ENCODE results near the gene TTYH2. TPM values are rescaled to one million over a fixed set of nuclear protein-coding genes. Genes with fewer than 3 reads are reported as not detected.
A peak's percentile ranks its signal among the peaks of the same experiment; 100 is the strongest.

TTYH2 gene
- total RNA-seq, 2 experiments from 2014 or later: 10.9 to 11.2 TPM

DNA sequence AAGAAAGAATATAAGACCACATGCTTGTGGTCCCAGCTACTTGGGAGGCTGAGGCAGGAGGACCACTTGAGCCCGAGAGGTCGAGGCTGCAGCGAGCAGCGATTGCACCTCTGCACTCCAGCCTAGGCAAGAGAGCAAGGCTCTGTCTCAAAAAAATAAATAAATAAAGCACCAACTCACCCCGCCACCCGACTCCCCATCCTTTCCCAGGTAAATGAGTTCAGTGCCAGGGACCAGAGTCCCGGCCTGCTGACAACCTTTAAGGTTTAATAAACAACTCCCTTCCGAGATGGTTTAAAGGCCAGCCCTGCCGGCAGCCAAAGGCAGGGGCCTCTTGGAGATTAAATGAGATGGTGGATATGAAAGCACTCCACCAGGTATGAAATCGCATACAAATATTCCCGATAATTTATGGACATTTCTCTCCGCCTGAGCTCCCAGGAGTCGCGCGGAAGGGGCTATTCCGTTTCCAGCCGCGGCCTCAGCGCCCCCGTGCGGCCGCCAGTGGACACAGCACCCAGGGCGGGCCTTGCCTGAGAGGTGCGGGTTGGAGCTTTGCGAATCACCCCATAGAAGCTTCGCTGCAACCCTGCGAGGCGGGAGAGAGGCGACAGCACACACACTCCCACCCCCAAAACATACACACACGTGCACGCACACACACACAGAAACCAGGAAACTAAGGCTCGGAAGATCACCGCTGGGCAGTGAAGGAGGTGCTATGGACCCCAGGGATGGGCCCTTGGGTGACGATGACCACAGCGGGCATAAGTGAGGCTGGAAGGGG lies 13.9 kb upstream of the TTYH2 start:
- peak overlapping the region; percentile 24 for H3K4me3 Mint-ChIP-seq
- POLR2A ChIA-PET: interaction anchor here (1.9 kb wide), 1 partner anchor 14 kb away, joined by 7 read pairs; the partner anchor contains the start of gene TTYH2
- peaks cover 30% of the 10 kb centered on the region for H3K27me3 Mint-ChIP-seq
- H3K9me3 Mint-ChIP-seq: no peaks in the 10 kb centered on the region
- DNase-seq (peak; percentile 79), ATAC-seq (ENCODE audit: low read depth) (peak; percentile 32)
- peaks cover 2% of the 10 kb centered on the region for H3K36me3 Mint-ChIP-seq
- peaks cover 12% of the 10 kb centered on the region for H3K4me1 Mint-ChIP-seq
- no peak overlapping the region for H3K27ac Mint-ChIP-seq

DNA sequence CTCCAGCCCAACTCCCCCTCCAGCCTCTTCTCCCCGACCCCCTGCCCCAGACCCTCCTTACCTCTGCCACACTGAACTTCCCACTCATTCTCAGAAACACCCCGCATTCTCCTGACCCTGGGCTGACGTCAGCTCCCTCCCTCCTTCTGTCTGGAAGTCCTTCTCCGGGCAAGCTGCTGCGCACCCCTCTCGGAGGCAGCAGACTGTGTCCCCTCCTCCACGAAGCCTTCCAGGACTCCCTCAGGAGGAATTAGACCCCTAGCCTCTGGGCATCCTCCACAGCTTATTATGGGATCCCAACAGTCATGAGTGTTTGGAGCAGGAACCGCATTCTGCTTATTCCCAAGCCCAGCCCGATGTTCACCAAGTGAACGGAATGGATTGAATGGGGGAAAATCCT lies 13.3 kb upstream of the TTYH2 start:
- POLR2A ChIA-PET: interaction anchor here (1.9 kb wide), 1 partner anchor 14 kb away, joined by 7 read pairs; the partner anchor contains the start of gene TTYH2
- Mint-ChIP-seq H3K27me3 (peaks cover 30% of the 10 kb centered on the region), H3K9me3 (no peaks in the 10 kb centered on the region), H3K27ac (no peak overlapping the region), H3K36me3 (peaks cover 5% of the 10 kb centered on the region), H3K4me1 (peaks cover 13% of the 10 kb centered on the region), H3K4me3 (no peak overlapping the region)
- DNase-seq (no peak), ATAC-seq (ENCODE audit: low read depth) (no peak)

DNA sequence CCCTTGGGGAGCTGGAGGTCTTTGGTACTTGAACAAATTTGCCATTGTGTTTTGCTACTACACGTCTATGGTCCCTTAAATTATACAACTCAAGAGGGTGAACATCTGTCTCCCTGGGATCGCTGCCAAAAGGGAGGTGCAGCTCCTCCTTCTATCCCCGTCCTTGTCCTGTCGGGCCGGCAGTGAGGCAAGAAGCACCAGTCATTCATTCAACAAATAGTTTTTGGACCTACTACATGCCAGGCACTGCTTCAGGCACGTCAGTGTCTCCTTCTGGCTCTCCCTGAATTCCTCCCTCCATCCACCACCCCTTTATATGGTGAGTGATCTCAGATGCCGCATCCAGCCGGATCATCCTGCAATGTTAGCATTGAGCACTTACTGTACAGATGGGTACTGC lies 12.1 kb upstream of the TTYH2 start:
- Mint-ChIP-seq H3K9me3 (no peaks in the 10 kb centered on the region), H3K4me1 (peaks cover 20% of the 10 kb centered on the region), H3K4me3 (no peak overlapping the region), H3K27me3 (peaks cover 29% of the 10 kb centered on the region), H3K36me3 (peaks cover 9% of the 10 kb centered on the region), H3K27ac (no peak overlapping the region)
- no peak for DNase-seq
- no peak for ATAC-seq (ENCODE audit: low read depth)
- POLR2A ChIA-PET: interaction anchor here (1.9 kb wide), 1 partner anchor 12 kb away, joined by 7 read pairs; the partner anchor contains the start of gene TTYH2

DNA sequence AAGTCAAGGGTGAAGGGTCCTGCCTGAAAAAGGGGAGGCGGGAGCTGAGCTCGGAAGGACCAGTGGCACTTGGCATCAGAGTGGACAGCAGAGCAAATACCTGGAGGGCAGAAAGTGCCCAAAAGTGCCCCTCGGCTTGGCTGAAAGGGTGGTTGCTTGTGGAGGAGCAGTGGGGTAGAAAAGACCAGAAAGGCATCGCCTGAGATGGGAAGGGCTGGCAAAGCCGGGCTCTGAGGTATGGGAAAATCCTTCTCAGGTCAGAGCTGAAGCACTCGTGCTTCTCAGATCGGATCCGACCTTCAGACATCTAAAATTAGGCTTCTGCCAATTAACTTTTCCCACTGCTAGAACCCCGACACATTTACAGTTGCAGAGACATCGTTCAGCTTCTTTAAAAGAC lies 11.4 kb upstream of the TTYH2 start:
- ATAC-seq (ENCODE audit: low read depth) (no peak), DNase-seq (no peak)
- Mint-ChIP-seq H3K9me3 (no peaks in the 10 kb centered on the region), H3K4me1 (peaks cover 24% of the 10 kb centered on the region), H3K4me3 (no peak overlapping the region), H3K36me3 (peaks cover 12% of the 10 kb centered on the region), H3K27ac (no peak overlapping the region), H3K27me3 (peaks cover 28% of the 10 kb centered on the region)
- POLR2A ChIA-PET: no interaction called here

DNA sequence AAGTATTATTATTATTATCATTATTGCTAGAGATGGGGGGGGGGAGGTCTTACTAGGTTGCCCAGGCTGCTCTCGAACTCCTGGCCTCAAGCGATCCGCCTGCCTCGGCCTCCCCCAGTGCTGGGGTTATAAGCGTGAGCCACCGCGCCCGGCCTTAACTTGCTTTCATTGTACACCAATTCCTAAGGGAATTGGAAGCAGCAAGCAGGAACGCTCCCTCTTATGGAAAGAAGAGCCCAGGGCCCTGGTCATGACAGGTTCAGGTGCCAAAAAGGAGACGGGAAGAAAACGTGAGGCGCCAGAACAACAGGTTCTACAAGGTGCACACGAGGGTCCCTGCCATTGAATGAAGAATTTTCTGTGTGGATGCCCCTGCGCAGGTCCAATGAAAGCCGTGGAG lies 10.4 kb upstream of the TTYH2 start:
- H3K27me3 Mint-ChIP-seq: peaks cover 25% of the 10 kb centered on the region
- DNase-seq (no peak), ATAC-seq (ENCODE audit: low read depth) (no peak)
- no peak overlapping the region for H3K27ac Mint-ChIP-seq
- H3K9me3 Mint-ChIP-seq: no peaks in the 10 kb centered on the region
- H3K4me3 Mint-ChIP-seq: peak overlapping the region; percentile 97
- H3K36me3 Mint-ChIP-seq: peaks cover 12% of the 10 kb centered on the region
- POLR2A ChIA-PET: interaction anchor here (0.5 to 2.7 kb wide), 4 partner anchors 8 to 191 kb away, joined by 3 to 11 read pairs (median 3); partner anchors contain the start of gene TTYH2
- H3K4me1 Mint-ChIP-seq: peaks cover 29% of the 10 kb centered on the region

DNA sequence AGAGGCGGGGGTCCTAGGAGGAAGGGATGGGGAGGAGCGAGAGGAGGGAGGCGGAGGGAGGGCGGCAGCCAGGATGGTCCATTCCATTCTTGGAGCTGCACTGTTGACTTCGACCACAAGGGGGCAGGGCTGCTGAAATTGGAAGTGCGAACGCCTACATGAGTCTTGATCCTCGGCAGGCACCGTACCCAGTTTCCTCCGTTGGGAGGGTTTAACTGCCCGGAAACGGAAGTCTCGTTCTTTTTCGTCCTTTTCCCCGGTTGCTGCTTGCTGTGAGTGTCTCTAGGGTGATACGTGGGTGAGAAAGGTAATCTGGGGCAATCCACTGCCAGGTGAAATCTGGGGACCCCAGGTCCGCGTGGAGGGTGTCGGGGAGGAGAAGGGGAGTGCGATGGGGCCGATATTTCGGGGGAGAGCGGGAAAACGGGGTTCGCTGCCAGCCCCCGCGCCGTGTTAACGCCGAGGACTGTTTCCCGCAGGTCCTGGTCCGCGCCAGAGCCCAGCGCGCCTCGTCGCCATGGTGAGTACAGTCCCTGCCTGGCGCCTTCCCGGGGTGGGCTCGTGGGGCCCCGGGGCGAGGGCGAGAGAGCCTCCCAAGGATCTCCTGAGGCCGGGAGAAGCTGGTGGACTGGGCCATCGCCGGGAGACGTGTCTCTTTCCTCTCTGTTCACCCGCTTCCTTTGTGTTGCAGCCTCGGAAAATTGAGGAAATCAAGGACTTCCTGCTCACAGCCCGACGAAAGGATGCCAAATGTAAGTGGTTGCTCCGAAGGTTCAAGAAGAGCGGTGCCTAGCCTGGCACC lies 9.7 kb upstream of the TTYH2 start, which contains the start of gene RPL38:
Gene RPL38 (plus strand): TSS at position 240 of the 802 bp plus-strand sequence. CDS start 278 bp downstream, at position 518.
- Mint-ChIP-seq H3K36me3 (peaks cover 12% of the 10 kb centered on the region), H3K4me3 (peak within 1 kb of the TSS; percentile 97), H3K9me3 (no peaks in the 10 kb centered on the region), H3K4me1 (peaks cover 32% of the 10 kb centered on the region), H3K27ac (peak within 1 kb of the TSS; percentile 94), H3K27me3 (peaks cover 23% of the 10 kb centered on the region)
- ATAC-seq (ENCODE audit: low read depth) (peak; percentile 87), DNase-seq (peak; percentile 92)
- POLR2A ChIA-PET: interaction anchor here (0.5 to 2.7 kb wide), 4 partner anchors 8 to 192 kb away, joined by 3 to 11 read pairs (median 3); partner anchors contain the start of gene TTYH2

DNA sequence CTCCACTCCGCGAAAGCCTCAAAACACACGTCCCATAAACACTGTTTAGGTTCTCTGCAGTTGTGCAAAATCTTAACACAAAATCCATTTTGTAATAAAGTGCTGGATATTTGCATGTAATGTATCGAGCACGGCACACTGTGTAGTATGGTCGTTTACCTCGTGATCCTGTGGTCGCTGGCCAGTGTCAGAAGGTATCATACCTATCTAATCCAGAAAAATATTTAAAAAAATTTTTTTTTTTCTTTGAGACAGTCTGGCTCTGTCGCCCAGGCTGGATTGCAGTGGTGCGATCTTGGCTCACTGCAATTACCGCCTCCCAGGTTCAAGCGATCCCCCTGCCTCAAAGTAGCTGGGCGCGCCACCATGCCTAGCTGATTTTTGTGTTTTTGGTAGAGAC lies 8.9 kb upstream of the TTYH2 start:
- Mint-ChIP-seq H3K9me3 (no peaks in the 10 kb centered on the region), H3K36me3 (peaks cover 12% of the 10 kb centered on the region), H3K27me3 (peaks cover 23% of the 10 kb centered on the region), H3K4me1 (peaks cover 36% of the 10 kb centered on the region), H3K4me3 (peak overlapping the region; percentile 97), H3K27ac (no peak overlapping the region)
- ATAC-seq (ENCODE audit: low read depth) (no peak), DNase-seq (no peak)
- POLR2A ChIA-PET: interaction anchor here (0.6 to 2.7 kb wide), 2 partner anchors 8 to 1046 kb away, joined by 5 to 11 read pairs; partner anchors contain the start of gene TTYH2

DNA sequence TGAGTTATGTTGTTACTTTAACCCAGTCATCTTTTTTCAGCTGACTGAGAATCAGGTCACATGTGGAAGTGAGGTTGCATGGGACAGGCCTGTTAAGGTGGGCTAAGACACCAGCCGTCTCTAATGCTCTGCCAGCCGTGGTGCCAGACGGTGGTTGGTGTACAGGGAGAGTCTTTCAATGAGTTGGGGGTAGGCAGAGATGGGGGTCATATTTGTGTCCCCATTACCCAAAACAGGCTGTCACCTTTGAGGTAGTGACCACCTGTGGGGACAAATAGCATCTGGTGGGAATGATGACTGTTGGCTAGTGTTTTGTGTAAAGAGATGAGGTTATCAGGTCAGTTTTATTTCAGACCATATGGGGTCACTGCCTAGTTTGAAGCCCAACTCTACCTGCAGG lies 8.1 kb upstream of the TTYH2 start:
- peaks cover 17% of the 10 kb centered on the region for H3K36me3 Mint-ChIP-seq
- POLR2A ChIA-PET: interaction anchor here (0.6 to 2.7 kb wide), 2 partner anchors 8 to 1045 kb away, joined by 5 to 11 read pairs; partner anchors contain the start of gene TTYH2
- peaks cover 20% of the 10 kb centered on the region for H3K27me3 Mint-ChIP-seq
- H3K4me3 Mint-ChIP-seq: peak overlapping the region; percentile 67
- peaks cover 38% of the 10 kb centered on the region for H3K4me1 Mint-ChIP-seq
- H3K27ac Mint-ChIP-seq: peak overlapping the region; percentile 60
- DNase-seq (no peak), ATAC-seq (ENCODE audit: low read depth) (no peak)
- H3K9me3 Mint-ChIP-seq: no peaks in the 10 kb centered on the region

DNA sequence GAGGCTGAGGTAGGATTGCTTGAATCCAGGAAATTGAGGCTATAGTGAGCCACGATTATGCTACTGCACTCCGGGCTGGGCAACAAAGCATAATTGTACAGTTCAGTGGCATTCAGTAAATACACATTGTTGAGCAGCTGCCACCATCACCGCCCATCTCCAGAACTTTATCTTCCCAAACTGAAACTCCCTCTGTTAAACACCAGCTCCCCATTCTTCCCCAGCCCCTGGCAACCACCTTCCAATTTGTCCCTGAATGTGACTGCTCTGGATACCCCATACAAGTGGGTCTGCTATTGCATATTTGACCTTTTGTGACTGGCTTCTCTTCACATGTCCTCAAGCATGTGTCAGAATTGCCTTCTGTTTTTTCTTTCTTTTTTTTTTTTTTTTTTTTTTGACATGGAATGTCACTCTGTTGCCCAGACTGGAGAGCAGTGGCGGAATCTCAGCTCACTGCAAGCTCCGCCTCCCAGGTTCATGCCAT lies 7.0 kb upstream of the TTYH2 start:
- no peak for ATAC-seq (ENCODE audit: low read depth)
- H3K36me3 Mint-ChIP-seq: peaks cover 21% of the 10 kb centered on the region
- H3K9me3 Mint-ChIP-seq: no peaks in the 10 kb centered on the region
- POLR2A ChIA-PET: no interaction called here
- peaks cover 13% of the 10 kb centered on the region for H3K27me3 Mint-ChIP-seq
- peak overlapping the region; percentile 44 for H3K4me3 Mint-ChIP-seq
- no peak for DNase-seq
- H3K4me1 Mint-ChIP-seq: peaks cover 42% of the 10 kb centered on the region
- H3K27ac Mint-ChIP-seq: no peak overlapping the region

DNA sequence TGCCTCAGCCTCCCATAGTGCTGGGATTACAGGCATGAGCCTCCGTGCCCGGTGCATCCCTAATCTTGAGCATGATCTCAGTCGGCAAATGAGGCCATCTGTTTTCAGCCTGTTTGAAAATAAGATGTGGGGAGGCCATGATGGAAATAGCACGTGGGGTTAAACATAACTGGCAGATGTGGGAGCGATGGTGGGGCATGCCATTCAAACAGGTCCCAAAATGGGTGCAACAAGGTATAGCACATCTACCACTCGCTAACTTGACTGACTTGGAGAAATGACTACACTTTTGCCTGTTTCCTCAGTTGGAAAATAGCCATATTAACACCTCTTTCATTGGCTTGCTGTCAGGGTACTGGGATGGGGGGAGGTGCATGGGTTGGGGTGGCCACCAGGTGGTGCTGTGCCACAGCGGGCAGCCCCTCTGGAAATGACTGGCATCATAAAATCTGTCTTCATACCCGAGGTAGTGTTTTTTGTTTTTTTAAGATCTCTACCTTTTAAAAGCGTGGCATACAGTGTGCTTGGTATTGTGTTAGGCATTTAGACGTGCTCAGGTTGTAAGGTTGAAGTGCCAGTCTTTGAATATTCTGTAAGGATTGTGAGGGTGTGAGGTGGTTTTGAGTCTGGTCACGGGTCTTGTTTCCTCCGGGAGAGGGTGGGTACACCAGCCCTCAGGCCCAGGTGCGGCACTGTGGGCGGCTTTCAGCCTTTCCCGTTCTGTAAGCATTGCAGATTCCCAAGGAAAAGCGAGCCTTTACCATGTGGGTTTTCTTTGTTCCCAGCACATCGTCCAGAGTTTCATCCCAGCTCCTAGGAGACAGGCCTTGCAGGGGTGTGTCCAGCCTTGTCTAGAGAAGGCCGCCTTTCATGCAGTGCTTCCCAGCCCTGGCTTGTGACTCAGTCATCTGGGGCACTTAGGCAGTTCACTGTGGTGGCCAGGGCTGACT lies 2.9 kb upstream of the TTYH2 start:
- Mint-ChIP-seq H3K27me3 (no peaks in the 10 kb centered on the region), H3K27ac (peak overlapping the region; percentile 52), H3K4me1 (peaks cover 48% of the 10 kb centered on the region), H3K4me3 (no peak overlapping the region), H3K9me3 (no peaks in the 10 kb centered on the region), H3K36me3 (peaks cover 12% of the 10 kb centered on the region)
- POLR2A ChIA-PET: interaction anchor here (0.6 kb wide), 1 partner anchor 71 kb away, joined by 5 read pairs; no protein-coding TSS in a partner anchor
- DNase-seq (peak; percentile 82), ATAC-seq (ENCODE audit: low read depth) (peak; percentile 41)

DNA sequence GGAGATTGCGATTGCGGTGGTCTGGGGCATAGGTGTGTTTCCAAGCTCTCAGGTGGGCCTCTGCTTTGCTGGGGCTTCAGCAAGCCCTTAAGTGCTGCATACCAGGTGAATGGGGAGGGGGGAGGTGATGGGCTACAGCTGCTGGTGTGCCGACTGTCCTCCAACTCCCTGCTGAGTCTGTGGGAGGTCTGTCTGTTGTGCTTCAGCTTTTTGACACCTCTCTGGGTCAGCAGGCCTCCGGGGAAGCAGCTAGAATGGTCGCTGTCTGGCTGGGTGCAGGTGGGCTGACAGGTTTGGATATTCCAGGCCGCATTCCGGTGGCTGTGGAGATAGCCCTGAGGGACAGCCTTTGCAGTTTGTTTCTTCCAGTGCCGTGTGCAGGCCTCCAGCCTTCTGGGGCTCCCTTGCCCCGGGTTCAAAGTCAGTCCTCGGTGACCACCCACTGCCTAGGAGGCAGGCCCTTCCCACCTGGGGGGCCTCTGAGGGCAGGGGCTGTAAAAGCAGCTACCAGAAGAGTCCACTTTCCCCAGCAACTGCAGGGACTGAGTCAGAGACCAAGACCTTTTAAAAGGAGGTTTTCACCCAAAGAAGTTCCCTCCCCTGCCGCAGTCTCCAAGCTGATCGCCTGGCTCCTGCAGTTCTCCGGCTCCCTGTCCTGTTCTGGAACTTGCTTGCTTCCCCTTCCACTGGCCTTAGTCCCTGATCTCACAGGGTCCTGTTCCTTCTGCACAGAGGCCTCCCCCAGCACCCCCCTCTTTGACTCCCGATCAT lies 2.0 kb upstream of the TTYH2 start:
- Mint-ChIP-seq H3K27ac (peak overlapping the region; percentile 64), H3K27me3 (no peaks in the 10 kb centered on the region), H3K4me1 (peaks cover 48% of the 10 kb centered on the region), H3K36me3 (peaks cover 10% of the 10 kb centered on the region), H3K9me3 (no peaks in the 10 kb centered on the region), H3K4me3 (peak overlapping the region; percentile 15)
- DNase-seq (no peak), ATAC-seq (ENCODE audit: low read depth) (no peak)
- POLR2A ChIA-PET: interaction anchor here (0.6 to 0.9 kb wide), 3 partner anchors 70 to 158 kb away, joined by 3 to 5 read pairs (median 3); no protein-coding TSS in a partner anchor

DNA sequence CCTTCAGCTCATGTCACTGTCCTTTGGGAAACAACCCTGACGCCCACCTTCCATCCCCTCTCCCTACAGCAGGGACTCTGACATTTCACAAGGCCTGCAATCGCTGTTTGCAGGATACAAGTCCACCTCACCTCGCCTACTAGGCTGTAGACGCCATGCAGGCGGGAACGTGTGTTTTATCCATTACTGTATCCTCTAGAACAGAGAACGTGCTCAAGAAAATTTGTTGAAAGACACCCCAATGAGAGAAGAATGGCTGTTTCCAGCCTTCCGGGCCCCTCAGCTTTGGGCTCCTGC lies 1.5 kb upstream of the TTYH2 start:
- H3K36me3 Mint-ChIP-seq: peaks cover 9% of the 10 kb centered on the region
- no peaks in the 10 kb centered on the region for H3K27me3 Mint-ChIP-seq
- no peak for DNase-seq
- ATAC-seq (ENCODE audit: low read depth): no peak
- H3K27ac Mint-ChIP-seq: peak overlapping the region; percentile 64
- H3K4me1 Mint-ChIP-seq: peaks cover 46% of the 10 kb centered on the region
- peak overlapping the region; percentile 15 for H3K4me3 Mint-ChIP-seq
- no peaks in the 10 kb centered on the region for H3K9me3 Mint-ChIP-seq
- POLR2A ChIA-PET: interaction anchor here (0.7 to 0.9 kb wide), 2 partner anchors 73 to 157 kb away, joined by 3 read pairs; no protein-coding TSS in a partner anchor

All from activated naive CD8-positive, alpha-beta T cell treated with anti-CD3 and anti-CD28 coated beads, Interleukin-2, amount 10 ng/mL, durations not matched to agents 7 days and 5 days (primary cell).